ENCODE results near the gene NOTO. TPM values are rescaled to one million over a fixed set of nuclear protein-coding genes. Genes with fewer than 3 reads are reported as not detected.
A peak's percentile ranks its signal among the peaks of the same experiment; 100 is the strongest.

NOTO gene
- total RNA-seq, 1 donor from 2014 or later, result not detected

DNA sequence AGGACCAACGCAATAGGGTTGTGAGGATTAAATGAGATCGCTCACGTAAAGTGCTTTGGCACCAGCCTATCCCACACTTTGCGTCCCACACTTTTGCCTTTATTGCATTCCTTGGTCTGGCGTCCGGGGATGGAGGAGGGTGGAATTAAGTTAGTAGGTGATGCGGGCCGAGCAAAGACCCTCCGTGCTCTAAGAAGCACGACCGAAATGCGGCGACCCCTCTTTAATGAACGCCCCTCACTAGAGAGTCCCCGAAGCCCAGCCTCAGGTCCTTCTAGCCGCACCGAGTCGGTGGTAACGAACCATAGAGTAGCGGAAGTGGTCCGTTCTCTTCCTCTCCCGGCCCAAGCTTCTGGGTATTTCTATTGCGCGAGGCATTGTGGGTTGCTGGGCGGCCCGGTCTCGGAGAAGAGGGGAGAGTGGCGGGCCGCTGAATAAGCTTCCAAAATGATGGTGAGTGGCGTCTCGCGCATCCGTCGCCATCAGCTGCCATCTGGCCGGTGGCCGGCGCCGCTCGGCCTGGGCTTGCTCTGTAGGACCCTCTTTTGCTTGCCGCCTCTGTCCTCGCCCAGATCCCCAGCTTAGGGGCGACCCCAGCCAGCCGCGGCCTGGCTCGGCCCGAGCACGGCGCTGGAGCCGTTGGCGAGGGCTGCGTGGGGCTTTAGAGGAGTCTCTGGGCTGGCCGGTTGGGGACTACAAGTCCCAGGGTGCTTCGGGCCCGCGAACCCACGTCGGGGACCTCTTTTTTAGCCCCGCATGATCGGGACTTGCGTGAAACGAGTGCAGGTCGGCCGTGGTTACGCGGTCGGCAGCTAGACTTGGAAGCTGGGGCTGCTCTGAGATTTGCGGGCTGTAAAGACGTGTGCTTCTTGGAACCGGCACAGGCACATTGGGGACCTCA lies 31.8 kb downstream of the NOTO start, which contains the start of gene CCT7:
Gene CCT7 (plus strand): TSS at position 377 of the 901 bp plus-strand sequence. CDS start 71 bp downstream, at position 448.
- Mint-ChIP-seq H3K36me3 (ENCODE audit: insufficient read depth) (peaks cover 2% of the 10 kb centered on the region), H3K27ac (peak within 1 kb of the TSS; percentile 98), H3K9me3 (ENCODE audit: low read depth) (no peaks in the 10 kb centered on the region), H3K4me1 (ENCODE audit: low read depth) (peaks cover 12% of the 10 kb centered on the region), H3K4me3 (ENCODE audit: low read depth) (peak within 1 kb of the TSS; percentile 94), H3K27me3 (no peaks in the 10 kb centered on the region)
- peak; percentile 57 for DNase-seq (ENCODE audit: low spot score, unreplicated experiment)
- no peak for TF ChIP-seq CTCF (IDR thresholded peaks at IDR 0.05; ENCODE audit: unreplicated experiment)

DNA sequence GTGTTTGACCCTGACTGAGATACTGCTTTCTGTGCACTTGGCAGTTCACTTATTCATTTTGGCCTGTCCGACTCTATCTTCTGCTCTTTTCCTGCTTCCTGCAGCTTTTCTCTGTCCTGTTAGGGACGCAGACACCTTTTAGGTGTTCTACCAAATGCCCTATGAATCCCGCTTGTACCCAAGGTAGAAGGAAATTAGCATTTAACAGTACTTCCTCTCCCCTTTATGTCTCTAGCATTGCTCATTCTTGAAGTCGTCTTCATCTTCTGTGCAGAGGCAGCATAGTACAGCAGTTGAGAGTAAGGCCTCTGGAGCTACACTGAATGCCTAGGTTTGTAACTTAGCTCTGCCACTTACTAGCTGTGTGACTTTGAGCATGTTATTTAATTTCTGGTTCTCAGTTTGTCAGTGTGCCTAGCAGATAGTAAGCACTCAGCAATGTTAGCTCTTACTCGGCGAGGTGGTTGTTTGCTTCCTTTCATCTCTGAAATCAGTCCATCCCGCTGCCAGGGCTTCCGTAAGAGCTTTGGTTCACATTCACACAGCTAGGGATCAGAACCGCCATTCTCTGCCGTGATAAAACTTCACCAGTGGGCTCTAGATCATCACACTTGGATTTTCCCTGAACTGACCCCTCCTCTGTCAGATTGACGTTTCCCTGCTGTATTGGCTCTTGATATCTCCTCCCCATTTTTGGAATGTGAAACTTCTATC lies 33.1 kb downstream of the NOTO start:
- DNase-seq (ENCODE audit: low spot score, unreplicated experiment), result no peak
- Mint-ChIP-seq H3K27ac (peak overlapping the region; percentile 98), H3K27me3 (no peaks in the 10 kb centered on the region), H3K4me3 (ENCODE audit: low read depth) (peak overlapping the region; percentile 94), H3K36me3 (ENCODE audit: insufficient read depth) (peaks cover 2% of the 10 kb centered on the region), H3K9me3 (ENCODE audit: low read depth) (no peaks in the 10 kb centered on the region), H3K4me1 (ENCODE audit: low read depth) (peaks cover 12% of the 10 kb centered on the region)
- TF ChIP-seq CTCF (IDR thresholded peaks at IDR 0.05; ENCODE audit: unreplicated experiment), result no peak

- H3K27me3 Mint-ChIP-seq, result no peaks in the 10 kb centered on the region
- no peak overlapping the region for H3K4me3 Mint-ChIP-seq (ENCODE audit: low read depth)
Measured at GRCh38 chr2:73237168-73237567, 34.8 kb downstream of the NOTO start.

GRCh38 chr2:73238149-73238548 lies 35.8 kb downstream of the NOTO start:
- no peak overlapping the region for H3K27ac Mint-ChIP-seq
- no peak for TF ChIP-seq CTCF (IDR thresholded peaks at IDR 0.05; ENCODE audit: unreplicated experiment)
- no peak overlapping the region for H3K4me3 Mint-ChIP-seq (ENCODE audit: low read depth)
- H3K4me1 Mint-ChIP-seq (ENCODE audit: low read depth), result peaks cover 8% of the 10 kb centered on the region
- H3K9me3 Mint-ChIP-seq (ENCODE audit: low read depth), result no peaks in the 10 kb centered on the region
- H3K36me3 Mint-ChIP-seq (ENCODE audit: insufficient read depth), result peaks cover 3% of the 10 kb centered on the region
- no peaks in the 10 kb centered on the region for H3K27me3 Mint-ChIP-seq
- no peak for DNase-seq (ENCODE audit: low spot score, unreplicated experiment)

More at GRCh38 chr2:73237168-73237567, 34.8 kb downstream of the NOTO start:
- Mint-ChIP-seq H3K9me3 (ENCODE audit: low read depth) (no peaks in the 10 kb centered on the region), H3K36me3 (ENCODE audit: insufficient read depth) (peaks cover 3% of the 10 kb centered on the region), H3K4me1 (ENCODE audit: low read depth) (peaks cover 12% of the 10 kb centered on the region), H3K27ac (no peak overlapping the region)
- TF ChIP-seq CTCF (IDR thresholded peaks at IDR 0.05; ENCODE audit: unreplicated experiment), result no peak
- no peak for DNase-seq (ENCODE audit: low spot score, unreplicated experiment)

GRCh38 chr2:73238976-73239375 lies 36.6 kb downstream of the NOTO start:
- Mint-ChIP-seq H3K27me3 (no peaks in the 10 kb centered on the region), H3K4me1 (ENCODE audit: low read depth) (peaks cover 8% of the 10 kb centered on the region), H3K36me3 (ENCODE audit: insufficient read depth) (peaks cover 3% of the 10 kb centered on the region), H3K9me3 (ENCODE audit: low read depth) (no peaks in the 10 kb centered on the region), H3K27ac (no peak overlapping the region), H3K4me3 (ENCODE audit: low read depth) (no peak overlapping the region)
- no peak for DNase-seq (ENCODE audit: low spot score, unreplicated experiment)
- TF ChIP-seq CTCF (IDR thresholded peaks at IDR 0.05; ENCODE audit: unreplicated experiment), result no peak
